CD4-positive, alpha-beta memory T cell (primary cell): Measurements from ENCODE around the gene RBPJ. TPM values are rescaled to one million over a fixed set of nuclear protein-coding genes. Genes with fewer than 3 reads are reported as not detected.

Experiments used
- polyA plus RNA-seq, 2 donors: library from polyadenylated mRNA; unstranded; fragments of 300-500 nt; fragmentation: Illumina TruSeq; gene quantifications; one replicate each; pipeline ENCODE4 v1.2.3, GENCODE V29; 2021
- total RNA-seq, 2 experiments: library from RNA; stranded (reverse); gene quantifications; one replicate each; pipeline ENCODE4 v1.2.3, GENCODE V29; 2021

RBPJ gene
- total and polyA plus RNA-seq, 4 experiments from 2014 or later: 75.2 to 96.3 (median 91.5) TPM

Other genes starting within 250 kb of the RBPJ start
- gene CCKAR, start 169.5 kb downstream of the RBPJ start, total RNA-seq: not detected
- not detected for gene CCKAR, start 169.5 kb downstream of the RBPJ start, polyA plus RNA-seq